Nasal cavity respiratory epithelium epithelial cell of viscerocranial mucosa (primary cell): ENCODE data around the gene KRTAP10-7. TPM values are rescaled to one million over a fixed set of nuclear protein-coding genes. Genes with fewer than 3 reads are reported as not detected.

ENCODE experiments used
- total RNA-seq: library from RNA; depleted of rRNA; stranded (reverse); fragments of >200 nt; gene quantifications from 2 replicates; pipeline ENCODE4 v1.2.3, GENCODE V29; 2014

The KRTAP10-7 gene
- not detected in 2 replicates for total RNA-seq

GRCh38 chr21:44600118-44600978 lies at the start of gene KRTAP10-7:
Gene KRTAP10-7, plus strand, starts transcription at chr21:44600597. Its CDS starts 25 bp downstream, at chr21:44600622.

DNA sequence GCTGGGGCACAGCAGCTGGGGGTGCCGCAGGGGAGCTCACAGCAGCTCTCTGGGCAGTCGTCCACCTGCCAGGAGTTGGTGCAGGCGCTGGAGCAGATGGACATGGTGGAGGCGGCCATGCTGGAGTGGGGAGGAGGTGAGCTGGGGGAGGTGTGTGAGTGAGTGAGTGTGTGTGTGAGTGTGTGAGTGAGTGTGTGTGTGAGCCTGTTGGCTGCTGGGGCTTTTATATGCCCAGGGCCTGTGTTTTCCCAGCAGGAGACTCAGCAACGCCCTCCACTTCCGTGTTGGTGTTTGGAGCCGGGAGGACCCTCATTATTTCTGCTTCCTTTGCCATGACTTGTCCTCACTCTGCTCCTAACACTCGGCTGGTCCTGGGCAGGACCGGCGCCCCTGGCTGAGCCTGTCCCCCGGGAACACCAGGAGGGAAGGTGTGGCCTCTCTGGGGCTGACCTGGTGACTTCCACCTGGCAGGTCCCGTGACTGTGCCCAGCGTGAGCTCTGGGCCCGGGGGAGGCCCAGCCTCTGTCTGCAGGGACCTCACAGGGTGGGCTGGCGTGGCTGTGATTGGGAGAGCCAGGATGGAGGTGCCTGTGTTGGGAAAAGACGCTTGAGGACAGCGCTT lies 48.9 kb upstream of the KRTAP10-7 start, which contains the start of gene KRTAP10-2:
KRTAP10-2 (minus strand) TSS at position 166 of the 622 bp plus-strand sequence; CDS start at position 119, 47 bp downstream.

DNA sequence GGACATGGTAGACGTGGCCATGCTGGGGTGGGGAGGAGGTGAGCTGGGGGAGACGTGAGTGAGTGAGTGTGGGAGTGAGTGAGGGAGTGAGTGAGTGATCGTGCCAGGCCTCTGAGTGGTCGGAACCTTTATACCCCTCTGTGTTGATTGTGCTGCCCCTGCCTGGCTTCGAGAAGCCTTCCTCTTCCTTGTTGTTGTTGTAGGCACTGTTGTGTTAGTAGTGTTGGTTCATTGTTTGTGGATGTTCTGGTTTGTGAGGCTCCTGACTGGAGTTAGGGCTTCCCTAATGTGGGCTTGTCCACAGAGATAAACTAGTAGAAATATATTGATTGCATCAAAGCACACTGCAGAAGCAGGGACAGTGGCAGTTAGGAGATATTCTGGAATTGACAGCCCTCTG lies 41.7 kb upstream of the KRTAP10-7 start, which contains the start of gene KRTAP10-3:
KRTAP10-3 (minus strand) TSS at position 101 of the 400 bp plus-strand sequence; CDS start at position 21, 80 bp downstream.

DNA sequence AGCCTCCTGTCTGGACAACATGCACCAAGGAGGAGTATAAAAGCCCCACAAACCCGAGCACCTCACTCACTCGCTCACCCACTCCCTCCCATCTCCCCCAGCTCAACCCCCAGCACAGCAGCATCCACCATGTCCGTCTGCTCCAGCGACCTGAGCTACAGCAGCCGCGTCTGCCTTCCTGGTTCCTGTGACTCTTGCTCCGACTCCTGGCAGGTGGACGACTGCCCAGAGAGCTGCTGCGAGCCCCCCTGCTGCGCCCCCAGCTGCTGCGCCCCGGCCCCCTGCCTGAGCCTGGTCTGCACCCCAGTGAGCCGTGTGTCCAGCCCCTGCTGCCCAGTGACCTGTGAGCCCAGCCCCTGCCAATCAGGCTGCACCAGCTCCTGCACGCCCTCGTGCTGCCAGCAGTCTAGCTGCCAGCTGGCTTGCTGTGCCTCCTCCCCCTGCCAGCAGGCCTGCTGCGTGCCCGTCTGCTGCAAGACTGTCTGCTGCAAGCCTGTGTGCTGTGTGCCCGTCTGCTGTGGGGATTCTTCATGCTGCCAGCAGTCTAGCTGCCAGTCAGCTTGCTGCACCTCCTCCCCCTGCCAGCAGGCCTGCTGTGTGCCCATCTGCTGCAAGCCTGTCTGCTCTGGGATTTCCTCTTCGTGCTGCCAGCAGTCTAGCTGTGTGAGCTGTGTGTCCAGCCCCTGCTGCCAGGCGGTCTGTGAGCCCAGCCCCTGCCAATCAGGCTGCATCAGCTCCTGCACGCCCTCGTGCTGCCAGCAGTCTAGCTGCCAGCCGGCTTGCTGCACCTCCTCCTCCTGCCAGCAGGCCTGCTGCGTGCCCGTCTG lies 26.6 kb upstream of the KRTAP10-7 start, which contains the start of gene KRTAP10-4:
KRTAP10-4 (plus strand) TSS at position 100 of the 827 bp plus-strand sequence; CDS start at position 130, 30 bp downstream.

GRCh38 chr21:44580231-44580821 lies 20.1 kb upstream of the KRTAP10-7 start, which contains the start of gene KRTAP10-5:
Gene KRTAP10-5, minus strand, starts transcription at chr21:44580604. Its CDS starts 26 bp downstream, at chr21:44580578.

GRCh38 chr21:44592446-44593311 lies 7.7 kb upstream of the KRTAP10-7 start, which contains the start of gene KRTAP10-6:
Gene KRTAP10-6, minus strand, starts transcription at chr21:44592505. Its CDS starts 21 bp downstream, at chr21:44592484.

DNA sequence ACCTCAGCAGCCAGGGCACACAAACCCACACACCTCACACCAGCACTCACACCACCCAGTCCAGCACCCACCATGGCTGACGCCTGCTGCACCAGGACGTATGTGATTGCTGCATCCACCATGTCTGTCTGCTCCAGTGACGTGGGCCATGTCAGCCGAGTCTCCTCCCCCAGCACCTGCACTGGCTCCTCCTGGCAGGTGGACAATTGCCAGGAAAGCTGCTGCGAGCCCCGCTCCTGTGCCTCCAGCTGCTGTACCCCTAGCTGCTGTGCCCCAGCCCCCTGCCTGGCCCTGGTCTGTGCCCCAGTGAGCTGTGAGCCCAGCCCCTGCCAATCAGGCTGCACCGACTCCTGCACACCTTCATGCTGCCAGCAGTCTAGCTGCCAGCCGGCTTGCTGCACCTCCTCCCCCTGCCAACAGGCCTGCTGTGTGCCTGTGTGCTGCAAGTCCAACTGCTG lies 11.7 kb downstream of the KRTAP10-7 start, which contains the start of gene KRTAP10-8:
KRTAP10-8 (plus strand) TSS at position 51 of the 458 bp plus-strand sequence; CDS start at position 73, 22 bp downstream.

GRCh38 chr21:44626673-44627143 lies 26.3 kb downstream of the KRTAP10-7 start, which contains the start of gene KRTAP10-9:
Gene KRTAP10-9, plus strand, starts transcription at chr21:44627093. Its CDS starts 79 bp downstream, at chr21:44627172.

DNA sequence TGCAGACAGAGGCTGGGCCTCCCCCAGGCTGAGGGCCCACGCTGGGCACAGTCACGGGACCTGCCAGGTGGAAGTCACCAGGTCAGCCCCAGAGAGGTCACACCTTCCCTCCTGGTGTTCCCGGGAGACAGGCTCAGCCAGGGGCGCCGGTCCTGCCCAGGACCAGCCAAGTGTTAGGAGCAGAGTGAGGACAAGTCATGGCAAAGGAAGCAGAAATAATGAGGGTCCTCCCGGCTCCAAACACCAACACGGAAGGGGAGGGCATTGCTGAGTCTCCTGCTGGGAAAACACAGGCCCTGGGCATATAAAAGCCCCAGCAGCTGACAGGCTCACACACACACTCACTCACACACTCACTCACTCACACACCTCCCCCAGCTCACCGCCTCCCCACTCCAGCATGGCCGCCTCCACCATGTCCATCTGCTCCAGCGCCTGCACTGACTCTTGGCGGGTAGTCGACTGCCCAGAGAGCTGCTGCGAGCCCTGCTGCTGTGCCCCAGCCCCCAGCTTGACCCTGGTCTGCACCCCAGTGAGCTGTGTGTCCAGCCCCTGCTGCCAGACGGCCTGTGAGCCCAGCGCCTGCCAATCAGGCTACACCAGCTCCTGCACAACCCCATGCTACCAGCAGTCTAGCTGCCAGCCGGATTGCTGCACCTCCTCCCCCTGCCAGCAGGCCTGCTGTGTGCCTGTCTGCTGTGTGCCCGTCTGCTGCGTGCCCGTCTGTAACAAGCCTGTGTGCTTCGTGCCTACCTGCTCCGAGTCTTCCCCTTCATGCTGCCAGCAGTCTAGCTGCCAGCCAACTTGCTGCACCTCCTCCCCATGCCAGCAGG lies 36.8 kb downstream of the KRTAP10-7 start, which contains the start of gene KRTAP10-10:
KRTAP10-10 (plus strand) TSS at position 339 of the 833 bp plus-strand sequence; CDS start at position 401, 62 bp downstream.

DNA sequence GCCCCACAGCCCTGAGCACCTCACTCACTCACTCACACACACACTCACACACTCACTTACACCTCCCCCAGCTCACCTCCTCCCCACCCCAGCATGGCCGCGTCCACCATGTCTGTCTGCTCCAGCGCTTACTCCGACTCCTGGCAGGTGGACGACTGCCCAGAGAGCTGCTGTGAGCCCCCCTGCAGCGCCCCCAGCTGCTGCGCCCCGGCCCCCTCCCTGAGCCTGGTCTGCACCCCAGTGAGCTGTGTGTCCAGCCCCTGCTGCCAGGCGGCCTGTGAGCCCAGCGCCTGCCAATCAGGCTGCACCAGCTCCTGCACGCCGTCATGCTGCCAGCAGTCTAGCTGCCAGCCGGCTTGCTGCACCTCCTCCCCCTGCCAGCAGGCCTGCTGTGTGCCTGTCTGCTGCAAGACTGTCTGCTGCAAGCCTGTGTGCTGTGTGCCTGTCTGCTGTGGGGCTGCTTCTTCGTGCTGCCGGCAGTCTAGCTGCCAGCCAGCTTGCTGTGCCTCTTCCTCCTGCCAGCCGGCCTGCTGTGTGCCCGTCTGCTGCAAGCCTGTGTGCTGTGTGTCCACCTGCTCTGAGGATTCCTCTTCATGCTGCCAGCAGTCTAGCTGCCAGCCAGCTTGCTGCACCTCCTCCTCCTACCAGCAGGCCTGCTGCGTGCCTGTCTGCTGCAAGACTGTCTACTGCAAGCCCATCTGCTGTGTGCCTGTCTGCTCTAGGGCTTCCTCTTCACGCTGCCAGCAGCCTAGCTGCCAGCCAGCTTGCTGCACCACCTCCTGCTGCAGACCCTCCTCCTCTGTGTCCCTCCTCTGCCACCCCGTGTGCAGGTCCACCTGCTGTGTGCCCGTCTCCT lies 46.2 kb downstream of the KRTAP10-7 start, which contains the start of gene KRTAP10-11:
KRTAP10-11 (plus strand) TSS at position 49 of the 856 bp plus-strand sequence; CDS start at position 94, 45 bp downstream.

Other genes starting within 250 kb of the KRTAP10-7 start
- 0.14 TPM in 1 of 2 replicates, not detected in the other for gene TRPM2, start 247.0 kb upstream of the KRTAP10-7 start, total RNA-seq
- gene LRRC3, start 145.1 kb upstream of the KRTAP10-7 start, total RNA-seq = 0.34 and 1.4 TPM in 2 replicates
- not detected in 2 replicates for gene KRTAP10-1, start 60.4 kb upstream of the KRTAP10-7 start, total RNA-seq
- not detected in 2 replicates for gene KRTAP10-2, start 49.1 kb upstream of the KRTAP10-7 start, total RNA-seq
- gene KRTAP10-3, start 41.8 kb upstream of the KRTAP10-7 start, total RNA-seq = not detected in 2 replicates
- gene KRTAP10-4, start 26.9 kb upstream of the KRTAP10-7 start, total RNA-seq = not detected in 2 replicates
- gene KRTAP10-5, start 20.0 kb upstream of the KRTAP10-7 start, total RNA-seq = not detected in 2 replicates
- not detected in 2 replicates for gene KRTAP10-6, start 8.1 kb upstream of the KRTAP10-7 start, total RNA-seq
- gene KRTAP10-8, start 11.5 kb downstream of the KRTAP10-7 start, total RNA-seq = not detected in 2 replicates
- gene KRTAP10-9, start 26.5 kb downstream of the KRTAP10-7 start, total RNA-seq = not detected in 2 replicates
- not detected in 2 replicates for gene KRTAP10-10, start 36.8 kb downstream of the KRTAP10-7 start, total RNA-seq
- not detected in 2 replicates for gene KRTAP10-11, start 45.8 kb downstream of the KRTAP10-7 start, total RNA-seq
- not detected in 2 replicates for gene KRTAP12-4, start 54.1 kb downstream of the KRTAP10-7 start, total RNA-seq
- not detected in 2 replicates for gene KRTAP12-3, start 57.3 kb downstream of the KRTAP10-7 start, total RNA-seq
- not detected in 2 replicates for gene KRTAP12-2, start 66.3 kb downstream of the KRTAP10-7 start, total RNA-seq
- gene KRTAP12-1, start 81.6 kb downstream of the KRTAP10-7 start, total RNA-seq = not detected in 2 replicates
- gene KRTAP10-12, start 96.6 kb downstream of the KRTAP10-7 start, total RNA-seq = not detected in 2 replicates
- not detected in 2 replicates for gene TSPEAR, start 111.0 kb downstream of the KRTAP10-7 start, total RNA-seq
- 80.3 and 124 TPM in 2 replicates for gene UBE2G2, start 201.2 kb downstream of the KRTAP10-7 start, total RNA-seq
- gene SUMO3, start 217.5 kb downstream of the KRTAP10-7 start, total RNA-seq = 81.4 and 116 TPM in 2 replicates